NT2/D1 (cell line): ENCODE results near the gene LCE1B.

Experiments used
- DNase-seq: peaks from one replicate; pipeline ENCODE4 v3.0.0-alpha.2; 2011; ENCODE audit warnings: low read depth, low spot score
- H3K27me3 ChIP-seq: 2 replicates; pipeline ENCODE4 v1.6.0; 2011; ENCODE audit warnings: mild to moderate bottlenecking; ENCODE audit not compliant: insufficient read length, insufficient read depth
- H3K36me3 ChIP-seq: 2 replicates; pipeline ENCODE4 v1.6.1; 2011; ENCODE audit warnings: mild to moderate bottlenecking, low read length, mixed read lengths; ENCODE audit not compliant: insufficient read depth, insufficient read length
- H3K4me1 ChIP-seq: 2 replicates; pipeline ENCODE4 v1.5.1; 2011; ENCODE audit not compliant: insufficient read depth, insufficient read length
- H3K4me3 ChIP-seq: 2 replicates; pipeline ENCODE4 v1.5.1; 2011; ENCODE audit warnings: low read depth; ENCODE audit not compliant: insufficient read length
- H3K9ac ChIP-seq: 2 replicates; pipeline ENCODE4 v1.6.0; 2011; ENCODE audit warnings: low read depth; ENCODE audit not compliant: insufficient read length
- H3K9me3 ChIP-seq: 2 replicates; pipeline ENCODE4 v1.5.1; 2011; ENCODE audit warnings: mild to moderate bottlenecking, low read length; ENCODE audit not compliant: insufficient read depth
- SUZ12 ChIP-seq: IDR thresholded peaks from 2 replicates; pipeline ENCODE4 v1.6.1; 2011; ENCODE audit not compliant: insufficient read length, insufficient read depth; ENCODE audit errors: extremely low read depth
- YY1 ChIP-seq: IDR thresholded peaks from 2 replicates; pipeline ENCODE4 v1.6.1; 2011; ENCODE audit not compliant: insufficient read length, insufficient read depth
- ZNF274 ChIP-seq: IDR thresholded peaks from 2 replicates; pipeline ENCODE4 v1.6.1; 2011; ENCODE audit warnings: mild to moderate bottlenecking, low read depth, low read length

LCE1B gene

DNA sequence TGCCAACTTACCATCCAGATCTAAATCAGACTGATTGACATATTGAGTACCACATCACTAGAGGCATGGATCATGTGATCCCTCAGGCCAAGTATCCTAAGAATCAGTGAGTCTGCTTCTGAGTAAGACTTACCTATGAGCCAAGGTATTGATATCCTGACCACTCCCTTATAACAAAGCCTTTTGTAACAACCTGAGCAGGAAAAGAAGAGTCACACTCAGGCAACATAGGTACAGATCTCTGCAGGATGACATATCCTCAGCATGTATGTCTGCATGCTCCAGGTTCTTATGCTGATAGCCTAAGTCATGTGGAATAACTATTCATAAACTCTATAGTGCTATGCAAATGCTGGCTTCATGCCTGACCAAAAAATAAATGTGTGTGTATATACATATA lies 13.2 kb downstream of the LCE1B start:
- no peak overlapping the region for H3K4me3 ChIP-seq
- no peaks in the 10 kb centered on the region for H3K36me3 ChIP-seq
- no peaks in the 10 kb centered on the region for H3K9me3 ChIP-seq
- no peak overlapping the region for H3K9ac ChIP-seq
- DNase-seq = no peak
- TF ChIP-seq ZNF274 (no peak), YY1 (no peak), SUZ12 (no peak)
- H3K4me1 ChIP-seq = no peaks in the 10 kb centered on the region
- H3K27me3 ChIP-seq = no peaks in the 10 kb centered on the region

DNA sequence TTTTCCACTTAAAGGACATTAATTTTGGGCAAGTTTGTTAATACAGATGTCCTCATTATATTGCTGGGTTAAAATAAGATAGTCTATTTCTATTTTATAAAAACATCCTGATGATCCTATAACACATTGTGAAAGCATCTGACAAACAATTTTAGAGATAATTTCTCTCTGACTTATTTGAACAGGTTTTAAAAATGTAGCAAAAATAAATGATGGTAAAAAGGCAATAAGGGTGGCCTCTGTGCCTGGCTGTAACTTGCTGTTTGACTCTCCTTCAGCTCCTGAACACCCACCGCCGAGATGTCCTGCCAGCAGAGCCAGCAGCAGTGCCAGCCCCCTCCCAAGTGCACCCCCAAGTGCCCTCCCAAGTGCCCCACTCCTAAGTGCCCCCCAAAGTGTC lies 15.4 kb downstream of the LCE1B start, which contains the start of gene LCE1A:
TSS of gene LCE1A (plus strand) at position 301 of the 400 bp plus-strand sequence. CDS start at position 301, 0 bp downstream.
- no peak within 1 kb of the TSS for H3K9ac ChIP-seq
- H3K4me1 ChIP-seq = no peaks in the 10 kb centered on the region
- H3K36me3 ChIP-seq = no peaks in the 10 kb centered on the region
- H3K4me3 ChIP-seq = no peak within 1 kb of the TSS
- no peak for DNase-seq
- H3K27me3 ChIP-seq = no peaks in the 10 kb centered on the region
- TF ChIP-seq YY1 (no peak), SUZ12 (no peak), ZNF274 (no peak)
- H3K9me3 ChIP-seq = no peaks in the 10 kb centered on the region; the same call in 1 of the 2 replicates

DNA sequence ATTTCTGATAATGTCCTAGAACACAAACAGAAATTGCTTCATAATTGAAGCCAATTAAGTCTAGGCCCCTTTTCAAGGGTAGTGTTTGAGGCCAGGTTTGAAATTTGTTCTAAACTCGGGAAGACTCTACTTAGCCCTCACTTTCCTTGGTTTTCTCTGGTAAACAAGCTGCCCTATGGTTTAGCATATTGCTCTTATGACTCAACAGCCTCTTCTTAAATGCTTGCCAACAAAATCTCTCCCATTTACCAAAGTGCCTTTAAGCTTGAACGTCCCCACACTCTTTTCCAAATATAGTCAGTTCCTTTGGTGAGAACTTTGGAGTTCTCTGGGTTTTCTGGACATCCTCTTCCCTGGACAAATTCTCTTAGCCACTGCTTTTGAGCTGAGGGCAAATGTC lies 25.1 kb downstream of the LCE1B start:
- Histone ChIP-seq H3K4me1 (no peaks in the 10 kb centered on the region), H3K36me3 (no peaks in the 10 kb centered on the region), H3K27me3 (no peaks in the 10 kb centered on the region), H3K4me3 (no peak overlapping the region), H3K9me3 (no peaks in the 10 kb centered on the region), H3K9ac (no peak overlapping the region)
- TF ChIP-seq ZNF274 (no peak), SUZ12 (no peak), YY1 (no peak)
- no peak for DNase-seq

DNA sequence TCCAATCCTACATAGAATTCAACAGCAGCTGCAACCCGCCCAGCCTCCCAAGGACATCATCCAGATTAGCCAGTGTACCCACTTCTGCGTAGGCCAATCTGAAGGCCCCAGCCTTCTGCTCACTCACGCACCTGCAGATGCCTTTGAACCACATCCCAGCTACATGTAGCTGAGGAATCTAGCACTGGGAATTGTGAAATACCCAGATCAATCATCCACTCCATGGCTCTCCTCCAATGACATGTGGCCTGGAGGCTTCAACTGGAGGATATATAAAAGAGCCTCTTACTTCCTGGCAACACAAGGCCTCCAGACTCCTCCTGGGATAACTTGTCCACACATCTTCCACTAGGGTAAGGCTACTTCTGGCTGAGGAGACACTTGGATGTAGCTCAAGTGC lies 30.8 kb downstream of the LCE1B start, which contains the start of gene LCE6A:
TSS of gene LCE6A (plus strand) at position 301 of the 400 bp plus-strand sequence. CDS start 665 bp downstream, outside the sequence.
- no peak for DNase-seq
- Histone ChIP-seq H3K9ac (no peak within 1 kb of the TSS), H3K4me1 (no peaks in the 10 kb centered on the region), H3K36me3 (no peaks in the 10 kb centered on the region), H3K27me3 (no peaks in the 10 kb centered on the region), H3K9me3 (no peaks in the 10 kb centered on the region), H3K4me3 (no peak within 1 kb of the TSS)
- TF ChIP-seq ZNF274 = no peak
- no peak for TF ChIP-seq SUZ12
- no peak for TF ChIP-seq YY1

DNA sequence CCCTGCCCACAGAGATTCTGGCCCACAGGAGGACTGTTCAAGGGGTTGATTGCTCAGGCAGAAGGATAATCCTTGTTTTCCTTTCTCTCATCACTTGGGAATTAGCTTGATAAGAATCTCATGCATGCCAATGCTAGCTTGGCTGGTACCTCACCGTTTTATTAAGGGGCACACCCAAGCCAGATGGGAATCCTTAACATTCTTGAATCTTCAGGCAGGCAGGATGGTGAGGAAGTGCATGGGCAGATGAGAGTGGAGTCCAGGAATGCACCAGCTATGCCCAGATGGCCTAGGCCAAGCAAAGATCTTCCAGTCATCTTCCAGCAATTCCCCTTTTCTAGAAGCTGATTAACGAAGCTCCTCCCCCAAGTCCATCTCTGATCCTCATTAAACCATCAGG lies 43.9 kb downstream of the LCE1B start:
- TF ChIP-seq SUZ12 = no peak
- no peak for TF ChIP-seq ZNF274
- no peak for TF ChIP-seq YY1
- H3K9ac ChIP-seq = no peak overlapping the region
- H3K9me3 ChIP-seq = no peaks in the 10 kb centered on the region
- no peaks in the 10 kb centered on the region for H3K36me3 ChIP-seq
- no peaks in the 10 kb centered on the region for H3K27me3 ChIP-seq
- no peak overlapping the region for H3K4me3 ChIP-seq
- DNase-seq = no peak
- H3K4me1 ChIP-seq = no peaks in the 10 kb centered on the region

DNA sequence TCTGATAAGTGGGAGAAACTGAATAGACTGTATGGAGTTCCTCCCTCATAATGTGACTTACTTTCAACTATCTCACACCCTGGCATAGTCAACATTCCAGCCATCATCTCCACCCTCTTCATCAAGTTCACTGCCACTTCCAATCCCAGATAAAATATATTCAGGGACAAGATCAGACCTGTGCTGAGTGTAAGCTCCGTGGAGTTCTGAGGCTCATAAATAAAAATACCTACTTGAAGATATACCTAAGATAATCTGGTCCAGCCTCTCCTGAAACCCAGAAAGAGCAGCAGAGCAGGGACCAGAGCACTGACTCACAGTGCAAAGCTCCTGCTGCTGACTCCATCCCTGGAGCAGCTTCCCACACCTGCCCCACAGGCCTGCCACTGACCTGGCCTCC lies 46.3 kb downstream of the LCE1B start:
- Histone ChIP-seq H3K9me3 (no peaks in the 10 kb centered on the region), H3K9ac (no peak overlapping the region), H3K27me3 (no peaks in the 10 kb centered on the region), H3K4me3 (no peak overlapping the region), H3K4me1 (no peaks in the 10 kb centered on the region), H3K36me3 (no peaks in the 10 kb centered on the region)
- DNase-seq = no peak
- no peak for TF ChIP-seq ZNF274
- no peak for TF ChIP-seq YY1

DNA sequence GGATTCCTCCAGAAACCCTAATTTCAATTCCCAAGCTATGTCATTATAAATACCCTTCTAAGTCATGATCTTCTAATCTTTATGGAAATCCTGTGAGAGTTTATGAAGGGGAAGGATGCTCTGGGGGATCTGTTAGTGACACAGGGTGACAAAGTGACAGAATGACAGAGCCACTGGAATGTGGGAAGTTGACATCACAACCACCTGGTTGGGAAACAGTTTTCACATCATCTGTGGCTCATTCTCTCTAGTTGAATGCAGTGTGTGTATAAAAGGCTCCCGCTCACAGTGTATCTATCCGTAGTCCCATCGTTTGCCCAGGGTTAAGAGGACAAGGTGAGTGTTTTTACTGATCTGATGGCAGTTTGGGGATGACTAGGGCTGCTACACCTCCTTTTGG lies 47.9 kb downstream of the LCE1B start, which contains the start of gene LCE7A:
TSS of gene LCE7A (plus strand) at position 301 of the 400 bp plus-strand sequence. CDS start 702 bp downstream, outside the sequence.
- TF ChIP-seq YY1 (no peak), ZNF274 (no peak), SUZ12 (no peak)

More for the DNA sequence above, 47.9 kb downstream of the LCE1B start, which contains the start of gene LCE7A:
- no peak within 1 kb of the TSS for H3K9ac ChIP-seq
- no peaks in the 10 kb centered on the region for H3K4me1 ChIP-seq
- no peaks in the 10 kb centered on the region for H3K9me3 ChIP-seq
- no peaks in the 10 kb centered on the region for H3K27me3 ChIP-seq
- no peak within 1 kb of the TSS for H3K4me3 ChIP-seq
- H3K36me3 ChIP-seq = no peaks in the 10 kb centered on the region
- DNase-seq = no peak
